Neural cell (in vitro differentiated cells): Measurements from ENCODE around the gene HS1BP3.

Experiments
- EP300 ChIP-seq: fragments of 450-650 bp; conservative IDR thresholded peaks from 2 replicates; pipeline ENCODE4 v1.6.1; 2014; ENCODE audit warnings: antibody characterized with exemption, mild to moderate bottlenecking, moderate library complexity; ENCODE audit not compliant: poor library complexity, severe bottlenecking
- EZH2 ChIP-seq: fragments of 200-600, 300-800 bp; shearing (Covaris generic), sonication (generic); IDR thresholded peaks from 2 replicates; pipeline ENCODE4 v1.6.1; 2014; ENCODE audit warnings: antibody characterized with exemption, low read length, borderline replicate concordance, mild to moderate bottlenecking; ENCODE audit not compliant: insufficient read depth, poor library complexity, severe bottlenecking
- POLR2AphosphoS5 ChIP-seq: IDR thresholded peaks from 2 replicates; pipeline ENCODE4 v1.6.1; 2012
- TF ChIP-seq, protein P1 (sequence below): fragments of 450-650 bp; IDR thresholded peaks from 2 replicates; pipeline ENCODE4 v1.5.1; 2014; ENCODE audit warnings: antibody characterized with exemption, mild to moderate bottlenecking, moderate library complexity; ENCODE audit not compliant: poor library complexity, severe bottlenecking
- TF ChIP-seq, protein P2 (sequence below): IDR thresholded peaks from 2 replicates; pipeline ENCODE4 v1.6.1; 2012; ENCODE audit warnings: borderline replicate concordance

DNA sequence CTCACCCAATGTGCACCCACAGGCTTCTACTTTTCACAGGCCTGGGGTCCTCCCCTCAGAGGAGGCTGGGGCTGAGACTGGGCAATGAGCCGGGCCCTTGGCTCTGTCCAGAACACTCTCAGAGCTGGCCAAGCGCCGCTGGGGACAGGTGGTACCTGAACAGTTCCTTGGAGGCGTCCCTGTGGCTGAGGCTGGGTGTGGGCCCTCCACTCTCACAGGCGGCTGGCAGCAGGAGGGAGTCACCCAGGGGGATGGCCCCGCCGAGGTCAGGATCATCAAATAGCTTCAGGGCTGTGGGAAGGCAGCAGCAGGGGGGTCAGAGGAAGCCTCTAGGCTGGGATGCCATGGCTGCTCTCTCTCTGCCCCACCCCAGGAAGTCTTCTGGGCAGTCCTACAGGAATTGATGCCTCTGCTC, 27.1 kb downstream of the HS1BP3 start:
- TF ChIP-seq EZH2 (no peak), POLR2AphosphoS5 (no peak), EP300 (no peak)
- TF ChIP-seq, protein P1, sequence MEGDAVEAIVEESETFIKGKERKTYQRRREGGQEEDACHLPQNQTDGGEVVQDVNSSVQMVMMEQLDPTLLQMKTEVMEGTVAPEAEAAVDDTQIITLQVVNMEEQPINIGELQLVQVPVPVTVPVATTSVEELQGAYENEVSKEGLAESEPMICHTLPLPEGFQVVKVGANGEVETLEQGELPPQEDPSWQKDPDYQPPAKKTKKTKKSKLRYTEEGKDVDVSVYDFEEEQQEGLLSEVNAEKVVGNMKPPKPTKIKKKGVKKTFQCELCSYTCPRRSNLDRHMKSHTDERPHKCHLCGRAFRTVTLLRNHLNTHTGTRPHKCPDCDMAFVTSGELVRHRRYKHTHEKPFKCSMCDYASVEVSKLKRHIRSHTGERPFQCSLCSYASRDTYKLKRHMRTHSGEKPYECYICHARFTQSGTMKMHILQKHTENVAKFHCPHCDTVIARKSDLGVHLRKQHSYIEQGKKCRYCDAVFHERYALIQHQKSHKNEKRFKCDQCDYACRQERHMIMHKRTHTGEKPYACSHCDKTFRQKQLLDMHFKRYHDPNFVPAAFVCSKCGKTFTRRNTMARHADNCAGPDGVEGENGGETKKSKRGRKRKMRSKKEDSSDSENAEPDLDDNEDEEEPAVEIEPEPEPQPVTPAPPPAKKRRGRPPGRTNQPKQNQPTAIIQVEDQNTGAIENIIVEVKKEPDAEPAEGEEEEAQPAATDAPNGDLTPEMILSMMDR = no peak
- TF ChIP-seq, protein P2, sequence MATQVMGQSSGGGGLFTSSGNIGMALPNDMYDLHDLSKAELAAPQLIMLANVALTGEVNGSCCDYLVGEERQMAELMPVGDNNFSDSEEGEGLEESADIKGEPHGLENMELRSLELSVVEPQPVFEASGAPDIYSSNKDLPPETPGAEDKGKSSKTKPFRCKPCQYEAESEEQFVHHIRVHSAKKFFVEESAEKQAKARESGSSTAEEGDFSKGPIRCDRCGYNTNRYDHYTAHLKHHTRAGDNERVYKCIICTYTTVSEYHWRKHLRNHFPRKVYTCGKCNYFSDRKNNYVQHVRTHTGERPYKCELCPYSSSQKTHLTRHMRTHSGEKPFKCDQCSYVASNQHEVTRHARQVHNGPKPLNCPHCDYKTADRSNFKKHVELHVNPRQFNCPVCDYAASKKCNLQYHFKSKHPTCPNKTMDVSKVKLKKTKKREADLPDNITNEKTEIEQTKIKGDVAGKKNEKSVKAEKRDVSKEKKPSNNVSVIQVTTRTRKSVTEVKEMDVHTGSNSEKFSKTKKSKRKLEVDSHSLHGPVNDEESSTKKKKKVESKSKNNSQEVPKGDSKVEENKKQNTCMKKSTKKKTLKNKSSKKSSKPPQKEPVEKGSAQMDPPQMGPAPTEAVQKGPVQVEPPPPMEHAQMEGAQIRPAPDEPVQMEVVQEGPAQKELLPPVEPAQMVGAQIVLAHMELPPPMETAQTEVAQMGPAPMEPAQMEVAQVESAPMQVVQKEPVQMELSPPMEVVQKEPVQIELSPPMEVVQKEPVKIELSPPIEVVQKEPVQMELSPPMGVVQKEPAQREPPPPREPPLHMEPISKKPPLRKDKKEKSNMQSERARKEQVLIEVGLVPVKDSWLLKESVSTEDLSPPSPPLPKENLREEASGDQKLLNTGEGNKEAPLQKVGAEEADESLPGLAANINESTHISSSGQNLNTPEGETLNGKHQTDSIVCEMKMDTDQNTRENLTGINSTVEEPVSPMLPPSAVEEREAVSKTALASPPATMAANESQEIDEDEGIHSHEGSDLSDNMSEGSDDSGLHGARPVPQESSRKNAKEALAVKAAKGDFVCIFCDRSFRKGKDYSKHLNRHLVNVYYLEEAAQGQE = no peak
